ENCODE data around the gene RGS3.
"Not testable (repeated sequence)": the region's sequence is repeated elsewhere in the genome, so short reads cannot be mapped to it uniquely, and the experiment has no call there.

Gene RGS3

DNA sequence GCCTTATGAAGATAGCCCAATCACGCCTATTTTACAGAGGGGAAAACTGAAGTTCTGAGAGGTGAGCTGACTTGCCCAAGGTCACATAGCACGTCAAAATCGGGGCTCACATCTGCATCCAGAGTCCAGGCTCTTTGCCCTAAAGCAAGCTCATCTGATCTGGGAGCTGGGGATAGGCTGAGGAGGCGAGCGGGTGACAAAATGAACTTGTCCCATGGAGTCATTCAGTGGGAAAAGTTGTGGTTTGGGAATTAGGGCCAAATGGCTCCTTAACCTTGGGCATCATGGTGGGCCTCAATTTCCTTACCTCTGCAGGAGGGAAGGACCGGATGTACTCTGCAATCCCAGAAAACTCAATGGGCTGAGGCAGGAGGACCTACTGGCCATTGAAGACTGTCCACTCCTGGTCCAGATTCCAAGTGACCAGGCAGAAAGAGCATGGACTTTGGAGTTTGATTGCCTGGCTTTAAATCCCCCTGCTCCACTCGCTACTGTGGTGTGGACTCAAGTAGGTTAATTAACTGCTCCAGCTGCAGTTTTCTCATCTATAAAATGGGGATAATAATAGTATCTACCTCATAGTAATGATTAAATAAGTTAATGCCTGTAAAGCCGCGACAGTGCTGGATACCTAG lies 160.4 kb downstream of the RGS3 start:
- no peak for DNase-seq

DNA sequence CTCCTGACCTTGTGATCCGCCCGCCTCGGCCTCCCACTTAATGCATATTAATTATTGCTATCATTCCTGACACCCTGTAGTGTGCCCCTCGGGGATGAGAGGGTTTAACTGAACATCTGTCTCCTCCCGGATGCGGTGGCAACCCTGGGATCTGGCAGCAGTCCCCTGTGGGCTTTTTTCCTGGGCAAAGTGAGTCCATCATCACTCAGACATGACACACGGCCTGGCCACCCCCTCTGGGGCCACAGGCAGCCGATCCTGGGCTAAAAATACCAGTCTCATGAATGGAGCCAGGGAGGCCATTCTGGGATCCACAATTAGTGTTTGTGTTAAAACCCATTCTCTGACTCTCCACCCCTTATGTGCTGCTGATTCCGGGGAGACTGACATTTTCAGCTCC lies 161.2 kb downstream of the RGS3 start:
- no peak for DNase-seq

GRCh38 chr9:113625486-113625885 lies 162.0 kb downstream of the RGS3 start:
- DNase-seq, result no peak

GRCh38 chr9:113626735-113627495 lies 163.4 kb downstream of the RGS3 start:
- DNase-seq, result no peak

DNA sequence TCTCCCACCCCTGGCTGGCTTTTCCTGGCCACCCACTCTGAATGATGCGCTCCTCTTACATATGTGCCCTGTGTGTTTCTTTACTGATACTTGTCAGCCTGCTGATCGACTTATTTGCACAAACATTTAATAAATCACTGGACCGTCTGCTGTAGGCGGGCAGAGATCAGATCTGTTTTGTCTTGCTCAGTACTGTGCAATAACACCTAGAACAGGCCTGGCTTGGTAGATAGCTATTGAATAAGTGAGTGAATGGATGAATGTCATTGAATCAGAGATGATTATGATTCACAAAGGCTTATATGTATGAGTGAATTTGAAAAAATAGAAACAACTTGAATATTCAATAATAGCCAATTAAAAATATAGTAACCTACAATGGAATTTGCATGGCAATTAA lies 165.1 kb downstream of the RGS3 start:
- DNase-seq, result no peak

DNA sequence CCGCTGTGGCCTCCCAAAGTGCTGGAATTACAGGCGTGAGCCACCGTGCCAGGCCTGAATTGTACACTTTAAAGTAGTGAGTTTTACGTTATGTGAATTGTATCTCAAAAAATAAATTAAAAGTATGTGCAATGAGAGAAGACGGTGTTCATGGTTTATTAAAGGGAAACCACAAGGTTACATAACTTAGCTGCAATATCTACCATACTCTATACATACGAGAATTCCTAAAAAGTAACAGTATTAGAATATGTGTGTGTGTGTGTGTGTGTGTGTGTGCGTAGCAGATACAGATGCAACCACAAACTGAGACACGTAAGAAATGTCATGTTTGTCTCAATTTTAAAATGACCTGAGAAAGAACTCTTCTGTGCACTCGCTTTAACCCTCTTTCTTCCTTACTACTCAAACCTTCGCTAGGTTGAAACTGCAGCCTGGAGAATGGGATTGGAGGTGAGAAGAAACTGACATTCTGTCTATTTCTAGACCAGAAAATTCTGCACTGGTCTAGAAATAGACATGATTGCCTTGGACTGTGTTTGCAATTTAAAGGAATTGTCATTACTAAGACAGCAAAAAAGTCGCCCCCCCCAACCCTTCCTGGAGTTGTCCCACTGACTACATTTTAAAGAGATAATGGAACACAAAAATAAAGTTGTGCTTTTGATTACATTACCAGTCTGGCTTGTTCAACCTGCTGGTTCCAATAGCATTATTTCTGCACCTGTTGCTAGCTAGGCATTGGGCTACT lies 167.0 kb downstream of the RGS3 start:
- DNase-seq, result no peak

- DNase-seq, result no peak
Observed at GRCh38 chr9:113631137-113631765, 167.7 kb downstream of the RGS3 start.

- DNase-seq, result no peak
Observed at GRCh38 chr9:113631871-113632665, 168.5 kb downstream of the RGS3 start.

GRCh38 chr9:113632776-113633590 lies 169.5 kb downstream of the RGS3 start:
- DNase-seq, result peak in 1 of 5 experiments; percentile 21

DNA sequence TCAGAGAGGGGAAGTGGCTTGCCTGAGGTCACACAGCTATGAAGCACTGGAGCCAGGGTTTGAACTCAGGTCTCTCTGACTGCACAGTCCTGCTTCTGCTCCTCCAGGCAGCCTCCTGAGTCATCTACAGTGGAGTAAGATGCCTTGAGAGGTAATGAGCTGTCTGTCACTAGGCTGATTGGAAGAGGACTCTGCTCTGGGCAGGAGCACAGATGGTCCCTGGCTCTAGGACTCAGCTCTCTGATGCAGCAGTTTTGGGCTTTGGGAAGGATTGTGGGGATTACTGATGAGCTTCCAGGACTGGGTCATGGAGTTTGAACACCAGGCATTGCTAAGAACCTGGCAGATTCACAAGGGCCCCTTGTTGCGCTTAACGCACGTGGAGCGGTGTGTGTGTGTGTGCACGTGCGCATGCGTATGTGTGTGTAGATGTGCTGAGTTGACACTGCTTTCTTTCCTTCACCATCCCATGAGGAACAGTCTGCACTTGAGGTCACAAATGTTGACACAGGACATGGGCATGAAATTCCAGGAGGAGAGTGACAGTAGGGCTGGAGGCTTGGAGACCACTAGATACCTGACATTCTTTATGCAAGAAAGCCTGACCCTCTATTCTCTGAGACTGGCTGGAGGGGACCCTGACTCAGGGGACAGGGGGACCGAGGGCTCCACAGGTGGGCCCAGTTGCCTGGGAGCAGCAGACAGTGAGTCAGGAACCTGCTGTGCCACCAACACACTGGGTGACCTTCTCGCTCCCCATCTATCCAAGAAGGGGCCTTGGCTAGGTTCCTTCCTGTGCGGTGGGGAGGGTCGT lies 170.5 kb downstream of the RGS3 start:
- peak in 1 of 5 experiments; percentile 17 for DNase-seq

- no peak for DNase-seq
Observed at GRCh38 chr9:113634596-113635515, 171.3 kb downstream of the RGS3 start.

- DNase-seq, result no peak
Observed at GRCh38 chr9:113635586-113635985, 172.1 kb downstream of the RGS3 start.

DNA sequence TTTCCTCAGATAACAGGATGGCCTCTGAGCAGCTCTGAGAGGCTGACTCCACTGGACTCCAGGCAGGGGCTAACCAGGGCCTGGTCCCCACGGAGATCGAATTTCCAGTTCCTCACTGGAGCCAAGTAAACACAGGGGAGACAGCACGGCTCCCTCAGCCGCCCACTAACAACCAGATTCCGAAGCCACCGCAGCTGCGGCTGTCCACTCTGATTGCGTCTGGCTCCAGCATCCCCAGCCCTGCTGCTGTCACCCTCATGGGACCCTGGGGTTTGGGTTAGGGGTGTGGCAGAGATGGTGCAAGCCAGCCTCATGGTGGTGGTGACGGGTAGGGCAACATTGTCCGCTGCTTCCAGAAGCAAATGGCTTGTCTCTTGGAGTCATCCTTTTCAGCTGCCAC lies 172.6 kb downstream of the RGS3 start:
- DNase-seq, result no peak

DNA sequence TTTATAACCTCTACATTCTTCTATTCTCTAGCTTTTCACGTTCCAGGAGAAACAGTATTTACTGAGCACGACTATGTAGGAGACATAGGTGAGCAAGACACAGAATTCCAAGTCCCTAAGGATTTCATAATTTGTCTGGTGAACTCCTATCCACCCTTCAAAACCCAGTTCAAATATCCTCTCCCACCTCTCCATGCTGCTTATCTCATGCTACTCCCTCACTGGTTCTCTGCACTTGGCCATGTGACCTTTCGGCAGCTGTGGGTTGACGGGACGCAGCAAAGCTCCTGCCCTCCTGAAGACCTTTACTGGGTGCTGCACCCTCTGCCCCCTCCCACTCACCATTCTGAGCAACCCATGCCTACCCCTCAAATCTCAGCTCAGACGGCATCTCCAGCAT lies 173.2 kb downstream of the RGS3 start:
- no peak for DNase-seq

DNA sequence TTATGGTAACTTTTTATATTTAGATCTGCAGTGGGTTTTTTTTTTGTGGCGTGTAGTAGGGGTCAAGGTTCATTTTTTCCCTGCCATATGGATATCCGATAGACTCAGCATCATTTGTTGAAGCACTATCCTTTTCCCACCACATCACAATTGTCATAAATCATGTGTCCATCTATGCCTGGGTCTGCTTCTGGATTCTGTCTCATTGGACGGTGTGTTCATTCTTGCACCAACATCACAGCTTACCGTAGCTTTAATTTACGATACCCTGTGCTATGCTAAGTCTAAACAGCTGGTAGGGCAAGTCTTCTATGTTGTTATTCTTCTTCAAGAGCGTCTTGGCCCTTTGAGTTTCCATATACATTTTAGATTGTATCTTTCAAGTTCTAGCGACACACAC lies 175.0 kb downstream of the RGS3 start:
- no peak for DNase-seq

DNA sequence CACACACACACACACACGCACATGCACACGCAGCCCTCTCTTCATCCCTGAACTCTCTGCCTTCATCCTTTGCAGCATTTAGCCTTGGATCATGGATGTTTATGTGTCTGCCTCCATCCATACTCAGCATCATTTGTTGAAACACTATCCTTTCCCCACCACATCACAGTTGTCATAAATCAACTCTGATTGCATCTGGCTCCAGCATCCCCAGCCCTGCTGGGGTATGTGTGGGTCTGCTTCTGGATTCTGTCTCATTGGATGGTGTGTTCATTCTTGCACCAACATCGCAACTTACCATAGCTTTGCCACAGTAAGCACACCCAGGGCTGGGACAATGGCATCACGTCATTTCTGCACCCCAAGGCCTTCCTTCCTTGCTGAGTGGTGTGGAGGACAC lies 175.4 kb downstream of the RGS3 start:
- no peak for DNase-seq

DNA sequence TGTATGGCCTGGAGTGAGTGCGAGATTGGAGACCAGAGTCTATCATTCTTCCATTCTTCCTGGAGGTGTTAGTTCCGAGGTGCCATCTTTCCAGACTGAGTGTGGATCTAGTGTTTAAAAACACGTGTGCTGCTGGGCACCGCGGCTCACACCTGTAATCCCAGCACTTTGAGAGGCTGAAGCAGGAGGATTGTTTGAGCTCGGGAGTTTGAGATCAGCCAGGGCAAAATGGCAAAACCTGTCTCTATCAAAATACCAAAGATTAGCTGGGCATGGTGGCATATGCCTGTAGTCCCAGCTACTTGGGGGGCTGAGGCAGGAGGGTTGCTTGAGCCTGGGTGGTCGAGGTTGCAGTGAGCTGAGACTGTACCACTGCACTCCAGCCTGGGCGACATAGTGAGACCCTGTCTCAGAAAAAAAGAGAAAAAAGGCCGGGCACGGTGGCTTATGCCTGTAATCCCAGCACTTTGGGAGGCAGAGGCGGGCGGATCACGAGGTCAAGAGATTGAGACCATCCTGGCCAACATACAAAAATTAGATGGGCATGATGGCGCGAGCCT lies 176.0 kb downstream of the RGS3 start:
- not testable (repeated sequence) for DNase-seq

DNA sequence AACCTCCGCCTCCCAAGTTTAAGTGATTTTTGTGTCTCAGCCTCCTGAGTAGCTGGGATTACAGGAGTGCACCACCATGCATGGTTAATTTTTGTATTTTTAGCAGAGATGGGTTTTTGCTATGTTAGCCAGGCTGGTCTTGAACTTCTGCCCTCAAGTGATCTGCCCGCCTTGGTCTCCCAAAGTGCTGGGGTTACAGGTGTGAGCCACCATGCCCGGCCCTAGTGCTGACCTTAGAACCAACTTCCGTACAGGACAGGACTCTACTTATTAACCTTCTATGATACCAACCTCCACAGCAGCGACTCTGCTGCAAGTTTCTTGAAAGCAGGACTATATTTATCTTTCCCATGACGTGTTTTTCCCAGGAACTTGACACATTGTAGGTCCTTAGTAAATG lies 176.9 kb downstream of the RGS3 start:
- DNase-seq, result no peak
